ENCODE results near the gene TRPM2.

DNA sequence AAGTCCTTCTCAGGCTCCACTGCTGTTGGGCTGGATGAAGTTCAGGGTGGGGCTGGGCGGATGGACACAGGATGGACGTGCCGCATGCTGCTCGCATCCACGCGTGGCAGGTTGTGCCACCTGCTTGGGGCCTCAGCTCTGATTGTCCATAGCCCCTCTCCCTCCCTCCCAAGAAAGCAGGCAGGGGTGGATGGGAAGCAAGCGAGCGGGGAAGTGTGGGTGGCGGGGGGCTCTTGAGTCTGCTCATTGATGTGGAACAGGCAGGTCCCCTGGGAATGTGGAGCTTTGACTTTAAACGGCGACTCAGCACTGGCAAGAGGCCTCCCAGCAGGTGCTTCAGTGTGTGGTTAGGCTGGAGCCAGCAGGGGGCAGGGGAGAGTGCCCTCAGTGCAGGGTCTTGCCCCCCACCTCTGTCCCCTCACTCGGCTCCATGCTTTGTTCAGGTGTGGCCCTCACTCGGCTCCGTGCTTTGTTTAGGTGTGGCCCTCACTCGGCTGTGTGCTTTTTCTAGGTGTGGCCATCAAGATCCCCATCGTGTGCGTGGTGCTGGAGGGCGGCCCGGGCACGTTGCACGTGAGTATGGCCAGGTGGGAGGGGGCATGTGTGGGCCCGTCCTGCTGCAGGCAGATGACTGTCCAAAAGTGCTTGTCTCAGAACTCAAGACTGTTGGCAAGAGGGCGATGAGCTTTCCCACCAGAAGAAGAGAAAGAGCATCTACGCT lies 23.9 kb downstream of the TRPM2 start:
- TF ChIP-seq, protein P1, sequence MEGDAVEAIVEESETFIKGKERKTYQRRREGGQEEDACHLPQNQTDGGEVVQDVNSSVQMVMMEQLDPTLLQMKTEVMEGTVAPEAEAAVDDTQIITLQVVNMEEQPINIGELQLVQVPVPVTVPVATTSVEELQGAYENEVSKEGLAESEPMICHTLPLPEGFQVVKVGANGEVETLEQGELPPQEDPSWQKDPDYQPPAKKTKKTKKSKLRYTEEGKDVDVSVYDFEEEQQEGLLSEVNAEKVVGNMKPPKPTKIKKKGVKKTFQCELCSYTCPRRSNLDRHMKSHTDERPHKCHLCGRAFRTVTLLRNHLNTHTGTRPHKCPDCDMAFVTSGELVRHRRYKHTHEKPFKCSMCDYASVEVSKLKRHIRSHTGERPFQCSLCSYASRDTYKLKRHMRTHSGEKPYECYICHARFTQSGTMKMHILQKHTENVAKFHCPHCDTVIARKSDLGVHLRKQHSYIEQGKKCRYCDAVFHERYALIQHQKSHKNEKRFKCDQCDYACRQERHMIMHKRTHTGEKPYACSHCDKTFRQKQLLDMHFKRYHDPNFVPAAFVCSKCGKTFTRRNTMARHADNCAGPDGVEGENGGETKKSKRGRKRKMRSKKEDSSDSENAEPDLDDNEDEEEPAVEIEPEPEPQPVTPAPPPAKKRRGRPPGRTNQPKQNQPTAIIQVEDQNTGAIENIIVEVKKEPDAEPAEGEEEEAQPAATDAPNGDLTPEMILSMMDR (IDR thresholded peaks at IDR 0.05; ENCODE audit: low read depth, low read length) = no peak
- TF ChIP-seq EZH2phosphoT487 (IDR thresholded peaks at IDR 0.05; ENCODE audit: low read depth) = no peak

Data from OCI-LY3 (cell line).